Parathyroid adenoma (tissue), 2 donors: ENCODE measurements around the gene PGF.

Experiments used
- H2AFZ ChIP-seq: fragments of 300-600 bp; sonication (generic); one replicate; pipeline ENCODE4 v1.7.0; 2017; ENCODE audit warnings: antibody characterized with exemption, mild to moderate bottlenecking
- H3K27ac ChIP-seq: fragments of 300-600 bp; sonication (generic); one replicate; pipeline ENCODE4 v1.7.0; 2017
- H3K27me3 ChIP-seq: fragments of 300-600 bp; sonication (generic); one replicate; pipeline ENCODE4 v1.7.0; 2017; ENCODE audit warnings: low read length; ENCODE audit not compliant: control insufficient read depth, insufficient read depth
- H3K36me3 ChIP-seq: fragments of 300-600 bp; sonication (generic); one replicate; pipeline ENCODE4 v1.7.0; 2017; ENCODE audit warnings: low read length; ENCODE audit not compliant: control insufficient read depth, insufficient read depth
- H3K4me1 ChIP-seq: fragments of 300-600 bp; sonication (generic); one replicate; pipeline ENCODE4 v1.7.0; 2017; ENCODE audit warnings: control low read depth
- H3K4me2 ChIP-seq: fragments of 300-600 bp; sonication (generic); one replicate; pipeline ENCODE4 v1.7.0; 2017; ENCODE audit warnings: low read length
- H3K4me3 ChIP-seq: fragments of 300-600 bp; sonication (generic); one replicate; pipeline ENCODE4 v1.7.0; 2017; ENCODE audit warnings: low read depth, low read length
- H3K79me2 ChIP-seq: fragments of 300-600 bp; sonication (generic); one replicate; pipeline ENCODE4 v1.7.0; 2017; ENCODE audit warnings: control low read depth
- H3K9ac ChIP-seq: fragments of 300-600 bp; sonication (generic); one replicate; pipeline ENCODE4 v1.7.0; 2017; ENCODE audit warnings: mild to moderate bottlenecking
- H3K9me3 ChIP-seq: fragments of 300-600 bp; sonication (generic); one replicate; pipeline ENCODE4 v1.7.0; 2017; ENCODE audit warnings: low read length; ENCODE audit not compliant: control insufficient read depth
- CTCF ChIP-seq: fragments of 300-600 bp; sonication (generic); IDR thresholded peaks from one replicate; pipeline ENCODE4 v1.7.0; 2017; ENCODE audit warnings: antibody characterized with exemption, mild to moderate bottlenecking
- donor health status: primary hyperparathyroidism.

Gene PGF

GRCh38 chr14:74904635-74905503 lies 50.5 kb downstream of the PGF start:
- Histone ChIP-seq H3K4me2 (no peak overlapping the region), H3K4me1 (peaks cover 4% of the 10 kb centered on the region), H2AFZ (no peak overlapping the region), H3K27ac (no peak overlapping the region), H3K79me2 (no peaks in the 10 kb centered on the region), H3K4me3 (no peak overlapping the region), H3K9ac (no peak overlapping the region), H3K27me3 (no peaks in the 10 kb centered on the region), H3K36me3 (no peaks in the 10 kb centered on the region), H3K9me3 (no peaks in the 10 kb centered on the region)
- no peak for TF ChIP-seq CTCF

- H3K27ac ChIP-seq, result no peak overlapping the region
Observed at GRCh38 chr14:74902941-74903705, 52.3 kb downstream of the PGF start.

GRCh38 chr14:74898694-74899093 lies 56.7 kb downstream of the PGF start:
- Histone ChIP-seq H2AFZ (no peak overlapping the region), H3K9me3 (no peaks in the 10 kb centered on the region), H3K9ac (no peak overlapping the region), H3K4me1 (no peaks in the 10 kb centered on the region), H3K4me3 (no peak overlapping the region), H3K79me2 (no peaks in the 10 kb centered on the region), H3K4me2 (no peak overlapping the region), H3K27me3 (no peaks in the 10 kb centered on the region), H3K27ac (no peak overlapping the region), H3K36me3 (no peaks in the 10 kb centered on the region)
- no peak for TF ChIP-seq CTCF

More at GRCh38 chr14:74902941-74903705, 52.3 kb downstream of the PGF start:
- Histone ChIP-seq H3K4me1 (peaks cover 4% of the 10 kb centered on the region), H3K27me3 (no peaks in the 10 kb centered on the region), H3K9ac (no peak overlapping the region), H3K9me3 (no peaks in the 10 kb centered on the region), H3K4me3 (no peak overlapping the region), H3K36me3 (no peaks in the 10 kb centered on the region), H3K4me2 (no peak overlapping the region), H3K79me2 (no peaks in the 10 kb centered on the region), H2AFZ (no peak overlapping the region)
- no peak for TF ChIP-seq CTCF

GRCh38 chr14:74898083-74898482 lies 57.3 kb downstream of the PGF start:
- Histone ChIP-seq H3K4me3 (no peak overlapping the region), H3K4me1 (no peaks in the 10 kb centered on the region), H3K4me2 (no peak overlapping the region), H3K79me2 (no peaks in the 10 kb centered on the region), H3K27ac (no peak overlapping the region), H3K27me3 (no peaks in the 10 kb centered on the region), H2AFZ (no peak overlapping the region), H3K9me3 (no peaks in the 10 kb centered on the region), H3K9ac (no peak overlapping the region), H3K36me3 (no peaks in the 10 kb centered on the region)
- no peak for TF ChIP-seq CTCF
